H9 (cell line): ENCODE measurements around the gene CCDC74B. TPM values are rescaled to one million over a fixed set of nuclear protein-coding genes. Genes with fewer than 3 reads are reported as not detected.
"Not testable (repeated sequence)": the region's sequence is repeated elsewhere in the genome, so short reads cannot be mapped to it uniquely, and the experiment has no call there.

Experiments
- DNase-seq: peaks from one replicate; pipeline ENCODE4 v3.0.0-alpha.2; 2017
- H2AFZ ChIP-seq: one replicate; pipeline ENCODE4 v1.6.1; 2013; ENCODE audit warnings: mild to moderate bottlenecking, low read length, control low read depth, moderate library complexity
- H2AK5ac ChIP-seq: 2 replicates; pipeline ENCODE4 v1.6.1; 2013; ENCODE audit warnings: low read length, control low read depth, mixed read lengths; ENCODE audit not compliant: insufficient read length
- H2BK120ac ChIP-seq: one replicate; pipeline ENCODE4 v1.6.1; 2013; ENCODE audit warnings: low read depth, mild to moderate bottlenecking, low read length, control low read depth, inconsistent platforms; ENCODE audit not compliant: poor library complexity, severe bottlenecking
- H2BK12ac ChIP-seq: 2 replicates; pipeline ENCODE4 v1.6.1; 2013; ENCODE audit warnings: low read length, control low read depth, mixed read lengths, low read depth; ENCODE audit not compliant: insufficient read length
- H2BK15ac ChIP-seq: 2 replicates; pipeline ENCODE4 v1.6.1; 2013; ENCODE audit warnings: low read depth, low read length, control low read depth
- H2BK20ac ChIP-seq: one replicate; pipeline ENCODE4 v1.6.1; 2013; ENCODE audit warnings: low read depth, mild to moderate bottlenecking, low read length, control low read depth, inconsistent platforms; ENCODE audit not compliant: poor library complexity, severe bottlenecking
- H2BK5ac ChIP-seq: 2 replicates; pipeline ENCODE4 v1.6.1; 2013; ENCODE audit warnings: low read length, control low read depth, mixed read lengths; ENCODE audit not compliant: insufficient read length
- H3K14ac ChIP-seq: 2 replicates; pipeline ENCODE4 v1.6.1; 2013; ENCODE audit warnings: low read length, control low read depth; ENCODE audit not compliant: insufficient read depth
- H3K18ac ChIP-seq: 2 replicates; pipeline ENCODE4 v1.6.1; 2013; ENCODE audit warnings: low read depth, mild to moderate bottlenecking, mixed read lengths, low read length, control low read depth; ENCODE audit not compliant: insufficient read length
- H3K23ac ChIP-seq: 2 replicates; pipeline ENCODE4 v1.6.1; 2013; ENCODE audit warnings: low read length, control low read depth, mixed read lengths, low read depth; ENCODE audit not compliant: insufficient read length
- H3K23me2 ChIP-seq: 2 replicates; pipeline ENCODE4 v1.6.1; 2013; ENCODE audit warnings: low read depth, mild to moderate bottlenecking, mixed read lengths, low read length, control low read depth; ENCODE audit not compliant: insufficient read length, poor library complexity, severe bottlenecking
- H3K27ac ChIP-seq: 2 replicates; pipeline ENCODE4 v1.5.1; 2013; ENCODE audit warnings: low read length, control low read depth, mixed read lengths, low read depth; ENCODE audit not compliant: insufficient read length
- H3K27me3 ChIP-seq: 2 replicates; pipeline ENCODE4 v1.6.1; 2013; ENCODE audit warnings: low read length, control low read depth, inconsistent platforms; ENCODE audit not compliant: insufficient read depth
- H3K4ac ChIP-seq: 2 replicates; pipeline ENCODE4 v1.6.1; 2013; ENCODE audit warnings: low read depth, mild to moderate bottlenecking, control low read depth, inconsistent platforms, low read length, moderate library complexity
- H3K4me1 ChIP-seq: 2 replicates; pipeline ENCODE4 v1.6.1; 2013; ENCODE audit warnings: low read length, control low read depth, inconsistent platforms; ENCODE audit not compliant: insufficient read depth
- H3K4me2 ChIP-seq: 2 replicates; pipeline ENCODE4 v1.6.1; 2013; ENCODE audit warnings: low read length, control low read depth, mixed read lengths; ENCODE audit not compliant: insufficient read length, insufficient read depth
- H3K56ac ChIP-seq: 2 replicates; pipeline ENCODE4 v1.6.1; 2013; ENCODE audit warnings: low read depth, mild to moderate bottlenecking, mixed read lengths, low read length, control low read depth; ENCODE audit not compliant: insufficient read length
- H3K79me1 ChIP-seq: 2 replicates; pipeline ENCODE4 v1.6.1; 2013; ENCODE audit warnings: low read depth, mild to moderate bottlenecking, moderate library complexity, low read length, control low read depth, inconsistent platforms; ENCODE audit not compliant: insufficient read depth, poor library complexity, severe bottlenecking
- H3K79me2 ChIP-seq: 2 replicates; pipeline ENCODE4 v1.6.1; 2013; ENCODE audit warnings: low read length, control low read depth, inconsistent platforms; ENCODE audit not compliant: insufficient read depth
- H3K9ac ChIP-seq: 2 replicates; pipeline ENCODE4 v1.6.1; 2013; ENCODE audit warnings: low read length, control low read depth, mixed read lengths; ENCODE audit not compliant: insufficient read length; ENCODE audit errors: extremely low read depth
- H3K9me3 ChIP-seq: one replicate; pipeline ENCODE4 v1.6.1; 2013; ENCODE audit warnings: low read depth, low read length, inconsistent platforms; ENCODE audit not compliant: control insufficient read depth
- H3T11ph ChIP-seq: one replicate; pipeline ENCODE4 v1.6.1; 2013; ENCODE audit warnings: mild to moderate bottlenecking, low read length, control low read depth, inconsistent platforms
- H4K20me1 ChIP-seq: one replicate; pipeline ENCODE4 v1.6.1; 2013; ENCODE audit not compliant: control insufficient read depth, insufficient read length, insufficient read depth
- H4K5ac ChIP-seq: 2 replicates; pipeline ENCODE4 v1.6.1; 2013; ENCODE audit warnings: low read depth, mild to moderate bottlenecking, mixed read lengths, low read length, control low read depth; ENCODE audit not compliant: insufficient read length
- H4K8ac ChIP-seq: replicated peaks from 2 replicates; pipeline ENCODE4 v1.6.1; 2013; ENCODE audit warnings: low read length, control low read depth, mixed read lengths, low read depth; ENCODE audit not compliant: insufficient read length
- H4K91ac ChIP-seq: 2 replicates; pipeline ENCODE4 v1.6.1; 2013; ENCODE audit warnings: low read depth, mild to moderate bottlenecking, moderate library complexity, mixed read lengths, low read length, control low read depth; ENCODE audit not compliant: insufficient read length
- H3K27ac Mint-ChIP-seq, 3 experiments: 2 replicates in 2 of 3; 3 replicates in 1 of 3; pipeline ENCODE4 v1.8.0; 2020 to 2021; ENCODE audit warnings: mixed read lengths in 3 of 3, mild to moderate bottlenecking in 1 of 3, moderate library complexity in 1 of 3
- H3K27me3 Mint-ChIP-seq: 2 replicates; pipeline ENCODE4 v1.8.0; 2021; ENCODE audit warnings: low read depth, mild to moderate bottlenecking, moderate library complexity, mixed read lengths
- H3K36me3 Mint-ChIP-seq, 3 experiments: 2 replicates in 2 of 3; 3 replicates in 1 of 3; pipeline ENCODE4 v1.8.0; 2020 to 2021; ENCODE audit warnings: low read depth in 3 of 3, mixed read lengths in 3 of 3; ENCODE audit not compliant: insufficient read depth in 1 of 3
- H3K4me1 Mint-ChIP-seq, 2 experiments: 2 replicates each; pipeline ENCODE4 v1.8.0; 2020; ENCODE audit warnings: mixed read lengths in 2 of 2
- H3K4me3 Mint-ChIP-seq, 2 experiments: 2 replicates in 1 of 2; 3 replicates in 1 of 2; pipeline ENCODE4 v1.8.0; 2020 to 2021; ENCODE audit warnings: mild to moderate bottlenecking in 2 of 2, mixed read lengths in 2 of 2, moderate library complexity in 1 of 2
- H3K9me3 Mint-ChIP-seq, 2 experiments: 2 replicates in 1 of 2; 3 replicates in 1 of 2; pipeline ENCODE4 v1.8.0; 2020; ENCODE audit warnings: mild to moderate bottlenecking in 2 of 2, mixed read lengths in 2 of 2, moderate library complexity in 1 of 2
- WGBS: extraction: QIAGEN DNeasy Blood & Tissue Kit; methylation state at CpG from one replicate; pipeline ENCODE4 v1.1.7; 2013; ENCODE audit warnings: missing lambda C conversion rate, low lambda C conversion rate, mixed read lengths; ENCODE audit not compliant: insufficient read length; ENCODE audit errors: extremely low coverage; 5-methylcytosine and 5-hydroxymethylcytosine counted together
- total RNA-seq: library from RNA; stranded (reverse); gene quantifications from 2 replicates; pipeline ENCODE4 v1.2.1, GENCODE V29; 2021

The CCDC74B gene
- total RNA-seq, 1 experiment from 2014 or later = 6.7 TPM

- not testable (repeated sequence) for H3K27ac Mint-ChIP-seq, H3T11ph ChIP-seq, H3K27me3 Mint-ChIP-seq, H3K18ac ChIP-seq, H3K14ac ChIP-seq, H3K79me1 ChIP-seq, H2BK15ac ChIP-seq, H3K4me1 Mint-ChIP-seq, H2BK12ac ChIP-seq, H3K23me2 ChIP-seq, H3K56ac ChIP-seq, H4K5ac ChIP-seq, H3K9me3 ChIP-seq, H2AFZ ChIP-seq, H3K9ac ChIP-seq, H3K27me3 ChIP-seq, H4K8ac ChIP-seq, H4K91ac ChIP-seq, H2AK5ac ChIP-seq, H3K9me3 Mint-ChIP-seq, H3K4me2 ChIP-seq, H2BK20ac ChIP-seq, DNase-seq, H4K20me1 ChIP-seq, H3K4ac ChIP-seq, H3K79me2 ChIP-seq, H3K4me3 Mint-ChIP-seq, H2BK120ac ChIP-seq, H3K27ac ChIP-seq, H3K23ac ChIP-seq, H3K4me1 ChIP-seq, H2BK5ac ChIP-seq
- WGBS = no CpG with 5 or more reads among the region's 5 CpGs
- peaks cover 4 to 34% (median 31%) of the 10 kb centered on the region in 3 experiments; a peak in 6 of 7 replicates for H3K36me3 Mint-ChIP-seq
These were observed 6.2 kb upstream of the CCDC74B start for GRCh38 chr2:130151145-130151512.
